MM.1S (cell line): Measurements from ENCODE around the gene ADD1.

Experiments used
- CTCF ChIP-seq: fragments of 300-600 bp; sonication (generic); IDR thresholded peaks from 2 replicates; pipeline ENCODE4 v1.5.1; 2016; ENCODE audit warnings: antibody characterized with exemption, low read length, mixed read lengths
- EZH2 ChIP-seq: fragments of 300-600 bp; sonication (generic); optimal IDR thresholded peaks from 2 replicates; pipeline ENCODE3; 2017; ENCODE audit warnings: low read depth, mild to moderate bottlenecking, antibody characterized with exemption, low read length, mixed read lengths
- EZH2phosphoT487 ChIP-seq: fragments of 300-600 bp; sonication (generic); IDR thresholded peaks from 2 replicates; pipeline ENCODE4 v1.6.1; 2018; ENCODE audit warnings: antibody characterized with exemption, low read length

GRCh38 chr4:2907706-2908293, 64.2 kb downstream of the ADD1 start:
- TF ChIP-seq CTCF, result no peak
- TF ChIP-seq EZH2, result no peak
- TF ChIP-seq EZH2phosphoT487, result no peak
